ENCODE data around the gene SERPINE3. TPM values are rescaled to one million over a fixed set of nuclear protein-coding genes. Genes with fewer than 3 reads are reported as not detected.

Gene SERPINE3
- not detected in 2 replicates for total RNA-seq (ENCODE audit: low replicate concordance)

DNA sequence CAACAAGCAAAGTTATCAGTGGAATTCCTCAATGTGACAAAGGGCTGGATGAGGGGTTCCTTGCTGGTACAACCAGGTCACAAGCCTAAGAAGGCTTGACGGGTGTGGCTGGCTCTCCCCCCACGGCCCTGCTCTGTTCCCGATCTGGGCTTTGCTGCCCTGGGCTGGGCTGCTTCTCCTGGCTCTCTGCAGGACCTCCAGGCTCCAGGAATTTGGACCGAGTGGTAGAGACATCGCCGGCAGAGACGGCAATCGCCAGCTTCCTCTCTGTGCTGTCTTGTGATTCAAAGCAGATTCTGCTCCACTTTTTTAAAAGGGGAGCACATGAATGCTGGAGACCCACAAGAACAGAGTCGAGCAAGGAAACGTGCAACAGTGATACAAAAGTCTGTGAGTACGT lies at the start of gene SERPINE3:
SERPINE3 (plus strand) TSS at position 338 of the 400 bp plus-strand sequence. CDS start 1,401 bp downstream, outside the sequence.

Other genes starting within 250 kb of the SERPINE3 start
- gene C13orf42, start 228.4 kb upstream of the SERPINE3 start, total RNA-seq (ENCODE audit: low replicate concordance) = not detected in 2 replicates
- 0.30 and 0.59 TPM in 2 replicates for gene FAM124A, start 117.3 kb upstream of the SERPINE3 start, total RNA-seq (ENCODE audit: low replicate concordance)
- gene INTS6, start 113.3 kb downstream of the SERPINE3 start, total RNA-seq (ENCODE audit: low replicate concordance) = 31.9 and 34.0 TPM in 2 replicates
- 2.9 and 3.8 TPM in 2 replicates for gene WDFY2, start 244.8 kb downstream of the SERPINE3 start, total RNA-seq (ENCODE audit: low replicate concordance)